DOHH2 (cell line): Measurements from ENCODE around the gene CPT1B.

Experiments used
- H3F3A ChIP-seq: fragments of 200-600 bp; sonication (generic), shearing (Covaris generic); 2 replicates; pipeline ENCODE4 v1.6.0; 2016; ENCODE audit warnings: antibody characterized with exemption, mild to moderate bottlenecking; ENCODE audit not compliant: control insufficient read depth, insufficient read depth
- H3K27ac ChIP-seq: fragments of 200-600 bp; sonication (generic); 2 replicates; pipeline ENCODE4 v1.5.1; 2014; ENCODE audit warnings: low read depth, mild to moderate bottlenecking, low read length, moderate library complexity
- H3K27me3 ChIP-seq: fragments of 200-600 bp; sonication (generic); 2 replicates; pipeline ENCODE4 v1.6.1; 2014; ENCODE audit warnings: mild to moderate bottlenecking, low read length, mixed read lengths; ENCODE audit not compliant: control insufficient read depth
- H3K36me3 ChIP-seq: fragments of 200-600 bp; sonication (generic); 2 replicates; pipeline ENCODE4 v1.6.1; 2014; ENCODE audit warnings: mild to moderate bottlenecking, low read length, moderate library complexity, mixed read lengths; ENCODE audit not compliant: control insufficient read depth
- H3K4me1 ChIP-seq: fragments of 200-600 bp; sonication (generic); 2 replicates; pipeline ENCODE4 v1.6.1; 2014; ENCODE audit warnings: mild to moderate bottlenecking, low read length, mixed read lengths; ENCODE audit not compliant: control insufficient read depth
- H3K4me2 ChIP-seq: fragments of 200-600 bp; sonication (generic); 2 replicates; pipeline ENCODE4 v1.6.0; 2014; ENCODE audit warnings: mild to moderate bottlenecking, low read length, moderate library complexity
- H3K4me3 ChIP-seq: fragments of 200-600 bp; sonication (generic); 2 replicates; pipeline ENCODE4 v1.5.1; 2014; ENCODE audit warnings: mild to moderate bottlenecking, low read length, mixed read lengths
- H3K79me2 ChIP-seq: fragments of 200-600 bp; sonication (generic); 2 replicates; pipeline ENCODE4 v1.6.1; 2014; ENCODE audit warnings: mild to moderate bottlenecking, low read length, mixed read lengths; ENCODE audit not compliant: control insufficient read depth
- H3K9me2 ChIP-seq: fragments of 200-600 bp; sonication (generic); replicated peaks from 2 replicates; pipeline ENCODE4 v1.6.1; 2014; ENCODE audit warnings: mild to moderate bottlenecking, low read length, mixed read lengths; ENCODE audit not compliant: control insufficient read depth
- H3K9me3 ChIP-seq: fragments of 200-600 bp; sonication (generic); 2 replicates; pipeline ENCODE4 v1.6.1; 2014; ENCODE audit warnings: antibody characterized with exemption, low read length, mixed read lengths; ENCODE audit not compliant: control insufficient read depth, insufficient read depth
- H4K20me1 ChIP-seq: fragments of 200-600 bp; sonication (generic); 2 replicates; pipeline ENCODE4 v1.6.0; 2014; ENCODE audit warnings: low read depth, mild to moderate bottlenecking, antibody characterized with exemption, low read length, moderate library complexity; ENCODE audit not compliant: control insufficient read depth, insufficient read depth
- EZH2phosphoT487 ChIP-seq: fragments of 200-600 bp; sonication (generic); IDR thresholded peaks from 2 replicates; pipeline ENCODE4 v1.6.1; 2017; ENCODE audit warnings: borderline replicate concordance, mild to moderate bottlenecking, antibody characterized with exemption, low read length, moderate library complexity, mixed read lengths
- TF ChIP-seq, protein P1 (sequence below): fragments of 200-600 bp; sonication (generic); IDR thresholded peaks from one replicate; pipeline ENCODE4 v1.5.1; 2014; ENCODE audit warnings: antibody characterized with exemption, mild to moderate bottlenecking, low read depth, low read length; ENCODE audit not compliant: poor library complexity, severe bottlenecking

CPT1B gene

DNA sequence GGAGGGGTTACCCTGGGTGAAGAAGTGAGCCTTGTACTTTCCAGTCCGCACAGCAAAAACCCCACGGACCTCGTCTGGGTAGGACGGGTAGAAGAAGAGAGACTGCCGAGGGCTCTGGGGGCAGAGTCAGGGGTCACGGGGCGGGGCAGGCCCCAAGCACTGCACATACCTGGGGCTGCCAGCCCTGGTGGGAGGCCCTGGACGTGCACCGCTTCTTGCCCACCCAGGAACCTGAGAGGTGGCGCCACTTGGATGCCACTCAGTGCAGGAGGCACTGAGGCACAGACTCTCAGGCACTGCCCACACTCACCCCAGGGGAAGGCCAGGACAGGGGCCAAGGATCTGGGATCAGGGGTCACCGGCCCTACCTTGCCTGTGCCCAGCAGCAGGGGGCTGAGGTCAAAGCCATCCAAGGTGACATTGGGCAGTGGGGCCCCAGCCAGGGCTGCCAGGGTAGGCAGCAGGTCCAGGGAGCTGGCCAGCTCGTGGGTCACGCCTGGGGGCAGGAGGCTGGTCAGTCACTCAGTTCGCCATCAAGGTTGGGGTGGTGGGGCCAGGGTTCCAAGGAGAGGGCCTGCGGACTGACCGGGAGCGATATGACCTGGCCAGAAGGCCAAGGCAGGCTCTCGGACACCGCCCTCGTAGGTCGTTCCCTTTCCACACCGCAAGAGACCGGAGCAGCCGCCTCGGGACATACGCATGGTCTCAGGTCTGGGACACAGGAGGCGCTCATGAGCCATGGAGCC is 47.5 kb upstream of the CPT1B start:
- no peak overlapping the region for H3K27ac ChIP-seq
- no peaks in the 10 kb centered on the region for H3K27me3 ChIP-seq
- peaks cover 37% of the 10 kb centered on the region for H3K4me1 ChIP-seq
- H3K4me2 ChIP-seq = no peak overlapping the region
- H3K9me2 ChIP-seq = no peaks in the 10 kb centered on the region
- H3K36me3 ChIP-seq = no peaks in the 10 kb centered on the region
- no peak overlapping the region for H3K4me3 ChIP-seq
- H4K20me1 ChIP-seq = no peaks in the 10 kb centered on the region
- H3K79me2 ChIP-seq = peaks cover 15% of the 10 kb centered on the region
- H3F3A ChIP-seq = peaks cover 12% of the 10 kb centered on the region
- TF ChIP-seq EZH2phosphoT487 = no peak
- TF ChIP-seq, protein P1, sequence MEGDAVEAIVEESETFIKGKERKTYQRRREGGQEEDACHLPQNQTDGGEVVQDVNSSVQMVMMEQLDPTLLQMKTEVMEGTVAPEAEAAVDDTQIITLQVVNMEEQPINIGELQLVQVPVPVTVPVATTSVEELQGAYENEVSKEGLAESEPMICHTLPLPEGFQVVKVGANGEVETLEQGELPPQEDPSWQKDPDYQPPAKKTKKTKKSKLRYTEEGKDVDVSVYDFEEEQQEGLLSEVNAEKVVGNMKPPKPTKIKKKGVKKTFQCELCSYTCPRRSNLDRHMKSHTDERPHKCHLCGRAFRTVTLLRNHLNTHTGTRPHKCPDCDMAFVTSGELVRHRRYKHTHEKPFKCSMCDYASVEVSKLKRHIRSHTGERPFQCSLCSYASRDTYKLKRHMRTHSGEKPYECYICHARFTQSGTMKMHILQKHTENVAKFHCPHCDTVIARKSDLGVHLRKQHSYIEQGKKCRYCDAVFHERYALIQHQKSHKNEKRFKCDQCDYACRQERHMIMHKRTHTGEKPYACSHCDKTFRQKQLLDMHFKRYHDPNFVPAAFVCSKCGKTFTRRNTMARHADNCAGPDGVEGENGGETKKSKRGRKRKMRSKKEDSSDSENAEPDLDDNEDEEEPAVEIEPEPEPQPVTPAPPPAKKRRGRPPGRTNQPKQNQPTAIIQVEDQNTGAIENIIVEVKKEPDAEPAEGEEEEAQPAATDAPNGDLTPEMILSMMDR = no peak
- H3K9me3 ChIP-seq = no peaks in the 10 kb centered on the region

DNA sequence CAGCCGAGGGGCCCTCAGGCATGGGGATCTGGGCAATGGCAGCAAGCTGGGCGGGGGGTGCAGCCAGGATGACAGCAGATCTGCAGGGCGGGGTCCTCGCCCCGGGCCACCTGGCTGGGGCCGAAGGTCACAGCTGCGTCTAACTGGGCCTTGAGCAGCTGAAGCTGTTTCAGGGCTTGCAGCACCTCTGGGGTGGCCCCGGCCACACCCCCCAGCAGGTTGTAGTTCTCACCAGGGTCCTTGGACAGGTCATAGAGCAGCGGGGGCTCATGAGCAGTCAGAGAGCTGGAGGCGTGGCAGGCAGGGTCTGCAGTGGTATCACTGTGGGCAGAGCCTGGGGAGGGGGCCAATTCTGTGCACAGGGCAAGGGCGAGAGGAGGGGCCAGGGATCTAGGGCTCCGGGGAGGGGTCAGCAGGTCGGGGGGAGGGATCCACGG is 46.9 kb upstream of the CPT1B start:
- H3K4me1 ChIP-seq = peaks cover 40% of the 10 kb centered on the region
- no peak overlapping the region for H3K27ac ChIP-seq
- no peaks in the 10 kb centered on the region for H4K20me1 ChIP-seq
- H3K27me3 ChIP-seq = no peaks in the 10 kb centered on the region
- H3K9me3 ChIP-seq = no peaks in the 10 kb centered on the region
- H3F3A ChIP-seq = peaks cover 15% of the 10 kb centered on the region
- peaks cover 15% of the 10 kb centered on the region for H3K79me2 ChIP-seq
- no peak overlapping the region for H3K4me3 ChIP-seq
- TF ChIP-seq, protein P1 = no peak
- no peak for TF ChIP-seq EZH2phosphoT487
- no peaks in the 10 kb centered on the region for H3K9me2 ChIP-seq
- no peak overlapping the region for H3K4me2 ChIP-seq
- no peaks in the 10 kb centered on the region for H3K36me3 ChIP-seq

DNA sequence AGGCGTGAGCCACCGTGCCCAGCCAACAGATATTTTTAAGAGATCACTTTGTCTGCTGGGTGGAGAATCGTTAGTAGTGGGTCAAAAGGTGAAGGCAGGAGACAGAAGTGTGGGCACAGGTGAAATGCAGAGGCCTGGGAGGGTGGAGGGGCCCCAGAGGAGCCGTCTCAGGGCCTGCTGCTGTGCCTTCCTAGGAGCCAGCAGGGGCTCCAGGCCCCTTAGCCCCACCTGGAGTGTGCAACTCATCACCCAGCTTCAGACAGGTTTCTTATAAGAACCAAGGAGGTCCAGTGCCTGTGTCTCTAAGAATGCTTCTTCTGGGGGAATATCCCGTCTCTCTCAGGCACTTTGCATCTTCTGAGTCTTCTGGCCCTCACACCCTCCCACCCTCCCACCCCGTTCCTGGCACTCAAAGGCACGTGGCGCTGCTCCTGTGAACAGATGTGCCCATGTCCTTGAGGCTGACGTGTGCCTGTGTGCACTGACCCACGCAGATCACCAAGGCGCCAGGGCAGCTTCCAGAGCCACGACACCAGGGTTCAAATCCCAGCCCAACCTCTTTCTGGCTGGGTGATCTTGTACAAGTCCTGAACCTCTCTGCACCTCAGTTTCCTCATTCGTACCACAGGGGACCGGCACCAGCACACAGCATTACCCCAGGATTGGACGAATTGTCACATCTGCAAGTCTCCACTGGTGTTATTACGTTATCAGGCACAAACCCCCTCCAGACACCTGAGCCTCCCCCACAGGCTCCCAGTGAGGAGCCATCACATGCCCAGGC is 46.3 kb upstream of the CPT1B start:
- H3K79me2 ChIP-seq = peaks cover 15% of the 10 kb centered on the region
- H3K4me2 ChIP-seq = no peak overlapping the region
- no peaks in the 10 kb centered on the region for H3K27me3 ChIP-seq
- H3K4me3 ChIP-seq = no peak overlapping the region
- peaks cover 15% of the 10 kb centered on the region for H3F3A ChIP-seq
- no peaks in the 10 kb centered on the region for H3K36me3 ChIP-seq
- H3K27ac ChIP-seq = no peak overlapping the region
- H4K20me1 ChIP-seq = no peaks in the 10 kb centered on the region
- peaks cover 47% of the 10 kb centered on the region for H3K4me1 ChIP-seq
- no peaks in the 10 kb centered on the region for H3K9me3 ChIP-seq
- H3K9me2 ChIP-seq = no peaks in the 10 kb centered on the region
- TF ChIP-seq, protein P1 = no peak
- no peak for TF ChIP-seq EZH2phosphoT487
